ENCODE results near the gene ZFR. TPM values are rescaled to one million over a fixed set of nuclear protein-coding genes. Genes with fewer than 3 reads are reported as not detected.

The ZFR gene
- total and polyA plus RNA-seq, 9 of the 15 experiments (the other 6 are each of a cell fraction or from before 2014, with no cell fraction given) = 35.5 to 108 (median 71.1) TPM

GRCh38 chr5:32343058-32343672 lies 101.4 kb downstream of the ZFR start:
- H2AFZ ChIP-seq (ENCODE audit: low read depth, low read length) = no peak overlapping the region
- in situ Hi-C loops (cut with MboI) = no loop called here
- no peaks in the 10 kb centered on the region for H3K79me2 ChIP-seq (ENCODE audit: control insufficient read depth, insufficient read depth, low read length)
- FAIRE-seq (no peak), DNase-seq (ENCODE audit: extremely low read depth in 1 of 4, low spot score in 3 of 4) (no peak), ATAC-seq (no peak)
- CTCF ChIA-PET (ENCODE audit: low intra/inter-chr PET ratio) = no interaction called here
- no peak overlapping the region for H3K4me3 ChIP-seq
- no peaks in the 10 kb centered on the region for H3K36me3 ChIP-seq (ENCODE audit: control insufficient read depth, insufficient read depth, low read length)
- BruUV-seq (replicated peaks) = no TSS peak
- intact Hi-C loops (cut with micrococcal nuclease) = no loop called here
- H3K27ac ChIP-seq (ENCODE audit: extremely low read depth, low read depth, low read length) = no peak overlapping the region
- no peaks in the 10 kb centered on the region; a peak in 1 of 5 replicates for H3K27me3 ChIP-seq (ENCODE audit: control insufficient read depth in 2 of 2, insufficient read depth in 2 of 2, low read length in 2 of 2)
- H3K4me2 ChIP-seq (ENCODE audit: insufficient read depth, low read length) = no peak overlapping the region
- H3K9me3 ChIP-seq (replicated peaks; ENCODE audit: control insufficient read depth, insufficient read depth, low read depth, low read length) = no peaks in the 10 kb centered on the region
- H3K9ac ChIP-seq (ENCODE audit: insufficient read depth in 1 of 2, low read depth in 2 of 2, low read length in 2 of 2) = no peak overlapping the region
- H3K4me1 ChIP-seq (replicated peaks in 1 of 2; ENCODE audit: control insufficient read depth in 2 of 2, insufficient read depth in 2 of 2, low read length in 2 of 2) = no peaks in the 10 kb centered on the region
- H4K20me1 ChIP-seq (replicated peaks; ENCODE audit: control insufficient read depth, insufficient read depth, low read length) = no peaks in the 10 kb centered on the region
- no peak for TF ChIP-seq ZNF224 (CRISPR knock-in tag; IDR thresholded peaks at IDR 0.05)
- H3K9me1 ChIP-seq (ENCODE audit: control insufficient read depth, insufficient read depth, low read length) = no peaks in the 10 kb centered on the region
- 33% methylated on average over 2 of the region's 2 CpGs for WGBS (ENCODE audit: insufficient coverage, low coverage, missing lambda C conversion rate)
- POLR2A ChIA-PET = interaction anchor here (0.6 to 1.3 kb wide), 3 partner anchors 12 to 158 kb away, joined by 3 to 4 read pairs (median 3); no protein-coding TSS in a partner anchor

- DNase-seq (ENCODE audit: extremely low read depth in 1 of 4, low spot score in 3 of 4) = no peak
- no peak for ATAC-seq
- no peak overlapping the region for H3K27ac ChIP-seq (ENCODE audit: extremely low read depth, low read depth, low read length)
- ChIA-PET CTCF (ENCODE audit: low intra/inter-chr PET ratio) (no interaction called here), POLR2A (interaction anchor here (0.6 to 1.0 kb wide), 3 partner anchors 14 to 80 kb away, joined by 3 to 4 read pairs (median 3); no protein-coding TSS in a partner anchor)
- H2AFZ ChIP-seq (ENCODE audit: low read depth, low read length) = no peak overlapping the region
- no peak for FAIRE-seq
- H3K4me3 ChIP-seq = no peak overlapping the region
- H4K20me1 ChIP-seq (replicated peaks; ENCODE audit: control insufficient read depth, insufficient read depth, low read length) = no peaks in the 10 kb centered on the region
- peak; percentile 50; the same call in 1 of the 2 replicates for TF ChIP-seq SPI1 (IDR thresholded peaks at IDR 0.05; ENCODE audit: borderline replicate concordance, low read depth, low read length)
- no peak for TF ChIP-seq KLF10 (CRISPR knock-in tag; IDR thresholded peaks at IDR 0.05)
- BruUV-seq (replicated peaks) = no TSS peak
- H3K36me3 ChIP-seq (ENCODE audit: control insufficient read depth, insufficient read depth, low read length) = no peaks in the 10 kb centered on the region
- no peaks in the 10 kb centered on the region; a peak in 1 of 5 replicates for H3K27me3 ChIP-seq (ENCODE audit: control insufficient read depth in 2 of 2, insufficient read depth in 2 of 2, low read length in 2 of 2)
- no peaks in the 10 kb centered on the region for H3K9me1 ChIP-seq (ENCODE audit: control insufficient read depth, insufficient read depth, low read length)
- H3K4me1 ChIP-seq (replicated peaks in 1 of 2; ENCODE audit: control insufficient read depth in 2 of 2, insufficient read depth in 2 of 2, low read length in 2 of 2) = no peaks in the 10 kb centered on the region
- no peak overlapping the region for H3K9ac ChIP-seq (ENCODE audit: insufficient read depth in 1 of 2, low read depth in 2 of 2, low read length in 2 of 2)
- intact Hi-C loops (cut with micrococcal nuclease) = no loop called here
- H3K79me2 ChIP-seq (ENCODE audit: control insufficient read depth, insufficient read depth, low read length) = no peaks in the 10 kb centered on the region
- H3K9me3 ChIP-seq (replicated peaks; ENCODE audit: control insufficient read depth, insufficient read depth, low read depth, low read length) = no peaks in the 10 kb centered on the region
- 7% methylated on average over 4 of the region's 4 CpGs for WGBS (ENCODE audit: insufficient coverage, low coverage, missing lambda C conversion rate)
- H3K4me2 ChIP-seq (ENCODE audit: insufficient read depth, low read length) = no peak overlapping the region
- in situ Hi-C loops (cut with MboI) = no loop called here
Measured at GRCh38 chr5:32342656-32343055, 101.9 kb downstream of the ZFR start.
